ENCODE results near the gene BSG.
"Not testable (repeated sequence)": the region's sequence is repeated elsewhere in the genome, so short reads cannot be mapped to it uniquely, and the experiment has no call there.

The BSG gene

GRCh38 chr19:597406-598315 lies 25.3 kb downstream of the BSG start:
- TF ChIP-seq CTCF (IDR thresholded peaks at IDR 0.05; ENCODE audit: insufficient read depth, missing control alignments): no peak
- FAIRE-seq (no peak), DNase-seq (ENCODE audit: insufficient read length, low spot score) (no peak)

GRCh38 chr19:601310-601709 lies 28.9 kb downstream of the BSG start:
- no peak for TF ChIP-seq CTCF (IDR thresholded peaks at IDR 0.05; ENCODE audit: insufficient read depth, missing control alignments)
- FAIRE-seq: no peak
- no peak for DNase-seq (ENCODE audit: insufficient read length, low spot score)

- TF ChIP-seq CTCF (IDR thresholded peaks at IDR 0.05; ENCODE audit: insufficient read depth, missing control alignments): no peak
Measured at GRCh38 chr19:601790-602189, 29.4 kb downstream of the BSG start.

GRCh38 chr19:602391-603301 lies 30.2 kb downstream of the BSG start:
- FAIRE-seq: no peak
- TF ChIP-seq CTCF (IDR thresholded peaks at IDR 0.05; ENCODE audit: insufficient read depth, missing control alignments): no peak
- DNase-seq (ENCODE audit: insufficient read length, low spot score): no peak

More at GRCh38 chr19:601790-602189, 29.4 kb downstream of the BSG start:
- DNase-seq (ENCODE audit: insufficient read length, low spot score) (no peak), FAIRE-seq (no peak)

- not testable (repeated sequence) for DNase-seq (ENCODE audit: insufficient read length, low spot score); FAIRE-seq
Measured at GRCh38 chr19:603302-603639, 30.9 kb downstream of the BSG start.

- not testable (repeated sequence) for DNase-seq (ENCODE audit: insufficient read length, low spot score); FAIRE-seq
Measured at GRCh38 chr19:603779-604178, 31.4 kb downstream of the BSG start.

GRCh38 chr19:604355-604754 lies 32.0 kb downstream of the BSG start:
- FAIRE-seq (no peak), DNase-seq (ENCODE audit: insufficient read length, low spot score) (no peak)
- TF ChIP-seq CTCF (IDR thresholded peaks at IDR 0.05; ENCODE audit: insufficient read depth, missing control alignments): no peak

GRCh38 chr19:605061-605971 lies 32.9 kb downstream of the BSG start:
- not testable (repeated sequence) for FAIRE-seq; DNase-seq (ENCODE audit: insufficient read length, low spot score)

Measured in D721Med (cell line).